ENCODE measurements around the gene LTA.
"Not testable (repeated sequence)": the region's sequence is repeated elsewhere in the genome, so short reads cannot be mapped to it uniquely, and the experiment has no call there.

The LTA gene

GRCh38 chr6:31543639-31544038 lies 28.4 kb upstream of the LTA start:
- no peak for DNase-seq

GRCh38 chr6:31544676-31545075 lies 27.4 kb upstream of the LTA start:
- no peak for DNase-seq

- DNase-seq = no peak
Measured at GRCh38 chr6:31545291-31545690, 26.8 kb upstream of the LTA start.

- DNase-seq = peak; percentile 96
Measured at GRCh38 chr6:31546339-31546957, 25.6 kb upstream of the LTA start, which contains the start of gene ATP6V1G2. ATP6V1G2 (minus strand) TSS chr6:31546608; CDS start chr6:31546559, 49 bp downstream.

GRCh38 chr6:31546958-31547726 lies 24.9 kb upstream of the LTA start, which contains the start of gene NFKBIL1:
NFKBIL1 (plus strand) TSS chr6:31547608; CDS start chr6:31547695, 87 bp downstream.
- DNase-seq = peak; percentile 98

- no peak for DNase-seq
Measured at GRCh38 chr6:31547727-31548543, 24.2 kb upstream of the LTA start.

- DNase-seq = no peak
Measured at GRCh38 chr6:31548544-31548873, 23.6 kb upstream of the LTA start.

GRCh38 chr6:31551371-31551770 lies 20.7 kb upstream of the LTA start:
- not testable (repeated sequence) for DNase-seq

GRCh38 chr6:31556307-31556706 lies 15.8 kb upstream of the LTA start:
- DNase-seq = no peak

- no peak for DNase-seq
Measured at GRCh38 chr6:31557443-31558317, 14.4 kb upstream of the LTA start.

- no peak for DNase-seq
Measured at GRCh38 chr6:31558318-31558625, 13.8 kb upstream of the LTA start.

- no peak for DNase-seq
Measured at GRCh38 chr6:31558631-31559500, 13.2 kb upstream of the LTA start.

- DNase-seq = no peak
Measured at GRCh38 chr6:31559606-31559957, 12.5 kb upstream of the LTA start.

GRCh38 chr6:31559958-31560696 lies 12.0 kb upstream of the LTA start:
- no peak for DNase-seq

GRCh38 chr6:31560697-31561058 lies 11.4 kb upstream of the LTA start:
- DNase-seq = no peak

GRCh38 chr6:31567531-31568370 lies 4.3 kb upstream of the LTA start:
- DNase-seq = no peak

GRCh38 chr6:31568537-31568961 lies 3.5 kb upstream of the LTA start:
- DNase-seq = no peak

GRCh38 chr6:31569861-31570536 lies 2.1 kb upstream of the LTA start:
- DNase-seq = no peak

- no peak for DNase-seq
Measured at GRCh38 chr6:31573239-31574105, 1.4 kb downstream of the LTA start.

Measured in NCI-H345 (cell line).